Neuronal stem cell (in vitro differentiated cells): ENCODE data around the gene ODF4.
"Not testable (repeated sequence)": the region's sequence is repeated elsewhere in the genome, so short reads cannot be mapped to it uniquely, and the experiment has no call there.

Source experiments
- DNase-seq: peaks from one replicate; pipeline ENCODE4 v3.0.0-alpha.2; 2013; ENCODE audit warnings: low spot score
- H2AFZ ChIP-seq: one replicate; pipeline ENCODE4 v1.6.1; 2013; ENCODE audit warnings: mild to moderate bottlenecking, low read length, inconsistent platforms
- H2AK5ac ChIP-seq: 2 replicates; pipeline ENCODE4 v1.6.1; 2013; ENCODE audit warnings: low read depth, mild to moderate bottlenecking, inconsistent platforms, low read length, moderate library complexity, mixed read lengths
- H2BK120ac ChIP-seq: 2 replicates; pipeline ENCODE4 v1.6.1; 2013; ENCODE audit warnings: low read depth, mild to moderate bottlenecking, inconsistent platforms, low read length, moderate library complexity, mixed read lengths
- H2BK12ac ChIP-seq: one replicate; pipeline ENCODE4 v1.6.1; 2013; ENCODE audit warnings: low read length, inconsistent platforms
- H2BK15ac ChIP-seq: 2 replicates; pipeline ENCODE4 v1.6.1; 2013; ENCODE audit warnings: mild to moderate bottlenecking, low read length, inconsistent platforms, mixed read lengths
- H2BK5ac ChIP-seq: one replicate; pipeline ENCODE4 v1.6.1; 2013; ENCODE audit warnings: inconsistent platforms, mild to moderate bottlenecking, low read length, moderate library complexity
- H3K14ac ChIP-seq: one replicate; pipeline ENCODE4 v1.6.1; 2013; ENCODE audit warnings: low read length, inconsistent platforms
- H3K18ac ChIP-seq: 2 replicates; pipeline ENCODE4 v1.6.1; 2013; ENCODE audit warnings: low read length, inconsistent platforms
- H3K23ac ChIP-seq: 2 replicates; pipeline ENCODE4 v1.6.1; 2013; ENCODE audit warnings: low read depth, mild to moderate bottlenecking, mixed read lengths, low read length, inconsistent platforms; ENCODE audit not compliant: poor library complexity
- H3K27ac ChIP-seq: replicated peaks from 3 replicates; pipeline ENCODE4 v1.5.1; 2013; ENCODE audit warnings: low read length, inconsistent platforms
- H3K27me3 ChIP-seq, 3 experiments: 2 replicates each; pipeline ENCODE4 v1.6.1; 2013; ENCODE audit warnings: low read length in 3 of 3, mild to moderate bottlenecking in 2 of 3, inconsistent platforms in 1 of 3, low read depth in 1 of 3, mixed read lengths in 1 of 3, moderate library complexity in 1 of 3; ENCODE audit not compliant: control insufficient read depth in 3 of 3, insufficient read depth in 3 of 3
- H3K36me3 ChIP-seq, 2 donors: replicated peaks in 1 of 2; 2 replicates each; pipeline ENCODE4 v1.6.1; 2013; ENCODE audit warnings: low read length in 2 of 2; ENCODE audit not compliant: control insufficient read depth in 2 of 2, insufficient read depth in 2 of 2
- H3K4ac ChIP-seq: 2 replicates; pipeline ENCODE4 v1.6.1; 2013; ENCODE audit warnings: inconsistent platforms, mild to moderate bottlenecking, low read length, moderate library complexity
- H3K4me1 ChIP-seq, 2 donors: 1 replicate in 1 of 2; 2 replicates in 1 of 2; pipeline ENCODE4 v1.6.1; 2013; ENCODE audit warnings: low read length in 2 of 2, low read depth in 1 of 2; ENCODE audit not compliant: control insufficient read depth in 2 of 2, insufficient read depth in 1 of 2
- H3K4me2 ChIP-seq: one replicate; pipeline ENCODE4 v1.6.1; 2013; ENCODE audit warnings: mild to moderate bottlenecking, low read length, inconsistent platforms; ENCODE audit not compliant: insufficient read depth, poor library complexity, severe bottlenecking
- H3K4me3 ChIP-seq, 2 donors: 2 replicates each; pipeline ENCODE4 v1.5.1; 2013; ENCODE audit warnings: low read length in 2 of 2, mild to moderate bottlenecking in 2 of 2, inconsistent platforms in 1 of 2, moderate library complexity in 1 of 2
- H3K79me1 ChIP-seq: one replicate; pipeline ENCODE4 v1.6.1; 2013; ENCODE audit warnings: low read depth, mild to moderate bottlenecking, inconsistent platforms, low read length, moderate library complexity
- H3K9ac ChIP-seq: one replicate; pipeline ENCODE4 v1.6.1; 2013; ENCODE audit warnings: mild to moderate bottlenecking, low read depth, low read length, inconsistent platforms; ENCODE audit not compliant: poor library complexity
- H3K9me3 ChIP-seq, 2 donors: replicated peaks in 1 of 2; 2 replicates each; pipeline versions ENCODE3 to v1.6.1; 2013; ENCODE audit warnings: low read length in 2 of 2, mild to moderate bottlenecking in 2 of 2, inconsistent platforms in 1 of 2, low read depth in 1 of 2, mixed read lengths in 1 of 2, moderate library complexity in 1 of 2; ENCODE audit not compliant: control insufficient read depth in 2 of 2, insufficient read depth in 1 of 2
- H4K8ac ChIP-seq: one replicate; pipeline ENCODE4 v1.6.1; 2013; ENCODE audit warnings: low read depth, mild to moderate bottlenecking, inconsistent platforms, low read length, moderate library complexity
- H4K91ac ChIP-seq: one replicate; pipeline ENCODE4 v1.6.1; 2013; ENCODE audit warnings: low read length, low read depth, mild to moderate bottlenecking, inconsistent platforms; ENCODE audit not compliant: poor library complexity
- WGBS, 2 donors: extraction: QIAGEN DNeasy Blood & Tissue Kit; methylation state at CpG; one replicate each; pipeline ENCODE4 v1.1.7; 2013; ENCODE audit warnings: missing lambda C conversion rate in 2 of 2, mixed read lengths in 1 of 2; ENCODE audit not compliant: insufficient read length in 2 of 2, insufficient replicate concordance in 1 of 2; ENCODE audit errors: extremely low coverage in 2 of 2; 5-methylcytosine and 5-hydroxymethylcytosine counted together

Gene ODF4

GRCh38 chr17:8371786-8372185 is 32.1 kb downstream of the ODF4 start:
- Histone ChIP-seq H2AFZ (no peak overlapping the region), H3K9me3 (no peaks in the 10 kb centered on the region), H4K91ac (no peak overlapping the region), H3K4me2 (no peak overlapping the region), H2BK120ac (no peak overlapping the region), H3K14ac (no peak overlapping the region), H2AK5ac (no peak overlapping the region), H3K9ac (no peak overlapping the region), H3K79me1 (peaks cover 2% of the 10 kb centered on the region), H3K18ac (no peak overlapping the region), H3K4me1 (peaks cover 3 to 4% of the 10 kb centered on the region in 2 donors), H3K23ac (no peak overlapping the region), H3K27me3 (no peaks in the 10 kb centered on the region), H2BK12ac (no peak overlapping the region), H3K4me3 (no peak overlapping the region), H2BK5ac (no peak overlapping the region), H2BK15ac (no peak overlapping the region), H3K36me3 (peaks cover 14 to 54% of the 10 kb centered on the region in 2 donors), H3K27ac (no peak overlapping the region), H4K8ac (no peak overlapping the region), H3K4ac (no peak overlapping the region)
- DNase-seq = no peak
- WGBS, 2 donors = no CpG with 5 or more reads among the region's 4 CpGs

GRCh38 chr17:8372422-8372821 is 32.8 kb downstream of the ODF4 start:
- DNase-seq = no peak
- peaks cover 14 to 57% of the 10 kb centered on the region in 2 donors for H3K36me3 ChIP-seq
- no peak overlapping the region for H3K4me3 ChIP-seq
- H2BK15ac ChIP-seq = no peak overlapping the region
- H3K27ac ChIP-seq = no peak overlapping the region
- peaks cover 2% of the 10 kb centered on the region for H3K79me1 ChIP-seq
- no peak overlapping the region for H4K91ac ChIP-seq
- H3K4me1 ChIP-seq = peaks cover 3 to 6% of the 10 kb centered on the region in 2 donors
- H3K14ac ChIP-seq = no peak overlapping the region
- H3K9ac ChIP-seq = no peak overlapping the region
- no peak overlapping the region for H3K4me2 ChIP-seq
- no CpG with 5 or more reads among the region's 7 CpGs for WGBS, 2 donors
- H3K4ac ChIP-seq = no peak overlapping the region
- H2AK5ac ChIP-seq = no peak overlapping the region
- no peaks in the 10 kb centered on the region for H3K9me3 ChIP-seq
- no peak overlapping the region for H2AFZ ChIP-seq
- no peak overlapping the region for H2BK12ac ChIP-seq
- H4K8ac ChIP-seq = no peak overlapping the region
- H2BK5ac ChIP-seq = no peak overlapping the region
- H3K18ac ChIP-seq = no peak overlapping the region
- no peak overlapping the region for H3K23ac ChIP-seq
- H2BK120ac ChIP-seq = no peak overlapping the region
- H3K27me3 ChIP-seq = no peaks in the 10 kb centered on the region

GRCh38 chr17:8373856-8374255 is 34.2 kb downstream of the ODF4 start:
- H3K9me3 ChIP-seq, H4K91ac ChIP-seq: not testable (repeated sequence)

DNA sequence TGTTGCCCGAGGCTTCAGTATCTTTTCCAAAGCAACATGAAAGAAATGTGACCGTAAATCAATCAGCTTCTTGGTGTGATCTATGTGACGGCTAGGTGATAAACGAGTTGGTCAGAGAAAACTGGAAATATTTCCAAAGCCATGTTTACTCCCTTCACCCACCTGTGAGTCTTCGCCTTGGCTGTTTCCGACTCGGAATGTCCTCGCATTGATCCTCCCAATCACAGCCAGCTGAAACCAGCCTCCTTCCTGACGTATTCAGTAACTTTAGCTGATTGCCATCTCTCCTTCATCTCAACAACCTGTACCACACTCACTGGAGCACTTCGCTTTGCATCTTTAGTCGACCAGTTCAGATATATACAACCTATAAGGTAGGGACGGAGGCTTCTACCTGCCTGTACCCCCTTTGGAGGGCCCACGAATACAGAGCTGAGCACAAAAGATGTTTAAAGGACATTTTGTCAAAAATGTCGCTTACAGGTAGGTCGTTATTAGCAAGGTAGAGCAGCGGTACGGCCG is 36.2 kb downstream of the ODF4 start:
- Histone ChIP-seq H3K4me1 (peaks cover 3 to 6% of the 10 kb centered on the region in 2 donors), H3K9me3 (no peaks in the 10 kb centered on the region), H3K18ac (no peak overlapping the region), H3K79me1 (peaks cover 2% of the 10 kb centered on the region), H2AFZ (peak overlapping the region; percentile 90), H3K9ac (peak overlapping the region; percentile 98), H4K8ac (no peak overlapping the region), H3K36me3 (peaks cover 25 to 61% of the 10 kb centered on the region in 2 donors), H4K91ac (no peak overlapping the region), H3K4me3 (peak overlapping the region; percentile 76 to 96), H2BK120ac (no peak overlapping the region), H3K14ac (no peak overlapping the region), H2BK12ac (no peak overlapping the region), H3K23ac (no peak overlapping the region), H2BK5ac (no peak overlapping the region), H3K27me3 (no peaks in the 10 kb centered on the region), H3K4ac (no peak overlapping the region), H2AK5ac (no peak overlapping the region), H2BK15ac (no peak overlapping the region), H3K27ac (no peak overlapping the region), H3K4me2 (peak overlapping the region; percentile 81)
- no CpG with 5 or more reads among the region's 18 CpGs for WGBS, 2 donors
- DNase-seq = no peak

More at GRCh38 chr17:8373856-8374255, 34.2 kb downstream of the ODF4 start:
- H2AFZ ChIP-seq, DNase-seq, H3K4ac ChIP-seq, H3K23ac ChIP-seq, H3K27me3 ChIP-seq, H3K27ac ChIP-seq, H2BK5ac ChIP-seq, H4K8ac ChIP-seq, H2BK12ac ChIP-seq, H3K9ac ChIP-seq, H3K4me2 ChIP-seq, H3K14ac ChIP-seq, H3K18ac ChIP-seq, H2BK120ac ChIP-seq, H3K4me3 ChIP-seq, H3K79me1 ChIP-seq, H2AK5ac ChIP-seq, H3K4me1 ChIP-seq, H2BK15ac ChIP-seq: not testable (repeated sequence)
- WGBS, 2 donors = no CpG with 5 or more reads among the region's 26 CpGs
- H3K36me3 ChIP-seq = peaks cover 21 to 61% of the 10 kb centered on the region in 2 donors
